Stimulated activated CD4-positive, alpha-beta T cell treated with anti-CD3 and anti-CD28 coated beads, TNF-alpha, amount 100 ng/mL, for 24 hours (primary cell): ENCODE measurements around the gene CSMD2.

Experiments used
- DNase-seq, 3 experiments: peaks; one replicate each; pipeline ENCODE4 v3.0.0-alpha.2; 2020; ENCODE audit warnings: low read depth in 3 of 3

The CSMD2 gene

GRCh38 chr1:33966346-33967141, 198.5 kb downstream of the CSMD2 start:
- no peak for DNase-seq

- DNase-seq: no peak
These were observed 199.9 kb downstream of the CSMD2 start for GRCh38 chr1:33965086-33965485.

GRCh38 chr1:33962061-33962460, 203.0 kb downstream of the CSMD2 start:
- no peak for DNase-seq

GRCh38 chr1:33960188-33960895, 204.7 kb downstream of the CSMD2 start:
- no peak for DNase-seq

GRCh38 chr1:33957854-33958253, 207.2 kb downstream of the CSMD2 start:
- DNase-seq: no peak

- no peak for DNase-seq
These were observed 209.9 kb downstream of the CSMD2 start for GRCh38 chr1:33955096-33955495.

- DNase-seq: no peak
These were observed 215.5 kb downstream of the CSMD2 start for GRCh38 chr1:33949570-33949969.

GRCh38 chr1:33948291-33948690, 216.7 kb downstream of the CSMD2 start:
- no peak for DNase-seq

GRCh38 chr1:33946836-33947235, 218.2 kb downstream of the CSMD2 start:
- DNase-seq: no peak

GRCh38 chr1:33944846-33945245, 220.2 kb downstream of the CSMD2 start:
- DNase-seq: no peak

- DNase-seq: no peak
These were observed 221.1 kb downstream of the CSMD2 start for GRCh38 chr1:33943978-33944377.

GRCh38 chr1:33932871-33933270, 232.2 kb downstream of the CSMD2 start:
- no peak for DNase-seq

- no peak for DNase-seq
These were observed 233.9 kb downstream of the CSMD2 start for GRCh38 chr1:33931111-33931475.

GRCh38 chr1:33930346-33931110, 234.5 kb downstream of the CSMD2 start:
- DNase-seq: no peak

- no peak for DNase-seq
These were observed 236.8 kb downstream of the CSMD2 start for GRCh38 chr1:33928251-33928650.

- DNase-seq: no peak
These were observed 237.3 kb downstream of the CSMD2 start for GRCh38 chr1:33927721-33928120.

- no peak for DNase-seq
These were observed 239.4 kb downstream of the CSMD2 start for GRCh38 chr1:33925586-33925985.

- no peak for DNase-seq
These were observed 243.7 kb downstream of the CSMD2 start for GRCh38 chr1:33921281-33921680.

GRCh38 chr1:33918368-33918767, 246.7 kb downstream of the CSMD2 start:
- DNase-seq: no peak

GRCh38 chr1:33916786-33917185, 248.2 kb downstream of the CSMD2 start:
- DNase-seq: no peak

- no peak for DNase-seq
These were observed 250.5 kb downstream of the CSMD2 start for GRCh38 chr1:33914531-33914930.

- no peak for DNase-seq
These were observed 256.6 kb downstream of the CSMD2 start for GRCh38 chr1:33908324-33908956.
